Gastroesophageal sphincter (tissue), 3 donors: ENCODE results near the gene KCTD15.

ENCODE experiments used
- CTCF ChIP-seq, 4 experiments: fragments of 200-600 bp in 2 of 4; fragments of 450-650 bp in 2 of 4; sonication (generic) in 1 of 4; IDR thresholded peaks; one replicate each; pipeline ENCODE4 v1.5.1; 2017 to 2019; ENCODE audit warnings: antibody characterized with exemption in 4 of 4, mild to moderate bottlenecking in 2 of 4, moderate library complexity in 2 of 4
- EP300 ChIP-seq: sonication (generic); formaldehyde crosslinking; IDR thresholded peaks from one replicate; pipeline ENCODE4 v1.6.1; 2017; ENCODE audit warnings: antibody characterized with exemption, mild to moderate bottlenecking
- POLR2A ChIP-seq, 2 donors: fragments of 450-650 bp; IDR thresholded peaks; one replicate each; pipeline ENCODE4 v1.6.1; 2017; ENCODE audit warnings: antibody characterized with exemption in 2 of 2, mild to moderate bottlenecking in 2 of 2, moderate library complexity in 1 of 2
- POLR2AphosphoS5 ChIP-seq: sonication (generic); formaldehyde crosslinking; IDR thresholded peaks from one replicate; pipeline ENCODE4 v1.6.1; 2017; ENCODE audit warnings: antibody characterized with exemption

- no peak for TF ChIP-seq CTCF (IDR thresholded peaks at IDR 0.05)
- no peak for TF ChIP-seq POLR2A (IDR thresholded peaks at IDR 0.05)
- TF ChIP-seq EP300: no peak
- TF ChIP-seq POLR2AphosphoS5: no peak
Measured at GRCh38 chr19:33801411-33801810, 4.7 kb downstream of the KCTD15 start.
